A172 (cell line): Measurements from ENCODE around the gene SH3BP2. TPM values are rescaled to one million over a fixed set of nuclear protein-coding genes. Genes with fewer than 3 reads are reported as not detected.

ENCODE experiments used
- DNase-seq: peaks from one replicate; pipeline ENCODE4 v3.0.0-alpha.2; 2015; ENCODE audit warnings: low spot score
- total RNA-seq: library from RNA; depleted of rRNA; stranded (reverse); fragments of >200 nt; shearing (Covaris generic); gene quantifications from 2 replicates; pipeline ENCODE4 v1.2.3, GENCODE V29; 2014

The SH3BP2 gene
- total RNA-seq, 1 experiment from 2014 or later = 37.4 TPM

DNA sequence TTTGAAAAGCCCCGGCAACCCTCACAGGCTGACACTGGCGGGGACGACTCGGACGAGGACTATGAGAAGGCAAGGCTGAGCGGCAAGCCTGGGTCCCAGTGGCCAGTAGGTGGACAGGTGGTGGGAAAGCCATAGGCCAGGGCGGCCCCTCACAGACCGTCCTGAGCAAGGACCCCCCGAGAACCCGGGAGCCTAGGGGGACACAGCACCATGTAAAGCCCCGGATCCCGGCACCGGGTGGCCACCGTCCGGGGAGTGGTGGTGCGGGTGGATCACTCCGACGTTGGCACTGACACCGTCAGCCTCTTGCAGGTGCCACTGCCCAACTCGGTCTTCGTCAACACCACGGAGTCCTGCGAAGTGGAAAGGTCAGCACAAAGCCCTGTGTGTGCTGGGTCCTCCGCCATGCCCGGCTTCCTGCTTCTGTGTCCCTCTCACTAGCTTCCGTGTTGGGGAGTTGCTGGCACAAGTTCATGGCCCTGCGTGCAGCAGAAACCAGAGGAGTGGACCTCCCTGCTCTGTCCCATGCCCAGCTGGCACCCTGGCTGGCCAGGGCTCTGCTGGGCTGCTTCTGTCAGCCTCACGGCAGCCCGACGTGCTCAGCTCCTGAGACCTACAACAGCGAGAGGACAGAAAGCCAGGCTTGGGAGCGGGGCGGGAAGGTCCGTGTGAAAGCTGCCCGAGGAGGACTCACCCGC, 38.9 kb downstream of the SH3BP2 start:
- no peak for DNase-seq

DNA sequence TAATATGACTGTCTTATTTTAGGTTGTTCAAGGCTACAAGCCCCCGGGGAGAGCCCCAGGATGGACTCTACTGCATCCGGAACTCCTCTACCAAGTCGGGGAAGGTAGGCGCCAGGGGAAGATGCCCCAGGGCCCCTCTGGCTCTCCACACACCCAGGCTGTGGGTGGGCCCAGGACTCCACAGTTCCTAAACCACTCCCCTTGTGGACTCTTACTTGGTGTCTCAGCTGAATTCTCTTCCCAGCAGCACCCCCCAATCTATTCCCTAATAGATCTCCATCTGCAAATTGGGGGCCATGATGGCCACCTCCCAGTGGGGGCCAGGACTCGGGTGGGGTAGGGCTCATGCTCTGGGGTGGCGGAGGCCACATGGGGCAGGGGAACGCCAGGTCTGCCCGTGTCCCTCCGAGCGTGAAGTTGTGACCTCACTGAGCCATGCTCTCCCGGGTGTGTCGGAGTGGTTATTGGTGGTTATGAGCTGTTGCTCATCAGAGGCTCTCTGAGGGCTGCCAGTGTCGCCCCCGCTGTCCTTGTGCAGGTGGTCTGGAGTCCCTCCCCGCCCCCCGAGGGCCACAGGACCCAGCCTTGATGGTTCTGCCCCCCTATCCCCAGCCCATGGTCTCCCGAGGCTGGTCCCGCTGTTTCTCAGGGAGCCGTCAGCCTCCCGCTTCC, 39.6 kb downstream of the SH3BP2 start:
- DNase-seq = no peak

DNA sequence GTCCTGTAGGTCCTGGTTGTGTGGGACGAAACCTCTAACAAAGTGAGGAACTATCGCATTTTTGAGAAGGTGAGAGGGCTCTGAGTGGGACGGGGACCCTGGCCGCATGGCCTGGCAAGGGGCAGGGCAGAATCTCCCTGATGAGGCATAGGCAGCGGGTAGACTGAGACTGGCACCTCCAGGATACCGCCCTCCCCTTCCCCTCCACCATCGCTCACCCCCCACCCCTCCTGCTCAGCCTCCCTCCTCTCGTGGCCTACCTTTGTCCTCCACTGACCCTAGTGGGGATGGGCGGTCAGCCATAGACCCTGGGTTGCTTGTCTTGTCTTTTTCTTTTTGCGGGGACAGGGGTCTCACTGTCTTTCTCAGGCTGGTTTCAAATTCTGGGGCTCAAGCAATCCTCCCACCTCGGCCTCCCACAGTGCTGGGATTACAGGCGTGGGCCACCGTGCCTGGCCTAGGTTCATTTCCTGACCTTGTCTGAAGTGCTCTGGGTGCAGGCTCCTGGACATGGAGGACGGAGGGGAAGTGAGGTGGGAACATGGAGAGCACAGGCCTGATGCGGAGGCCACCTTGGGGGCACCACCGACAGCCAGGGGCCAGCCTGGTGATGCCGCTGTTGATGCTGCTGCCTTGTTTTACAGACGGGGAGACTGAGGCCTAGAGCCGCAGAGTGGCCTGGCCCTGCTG, 40.2 kb downstream of the SH3BP2 start:
- DNase-seq = no peak

DNA sequence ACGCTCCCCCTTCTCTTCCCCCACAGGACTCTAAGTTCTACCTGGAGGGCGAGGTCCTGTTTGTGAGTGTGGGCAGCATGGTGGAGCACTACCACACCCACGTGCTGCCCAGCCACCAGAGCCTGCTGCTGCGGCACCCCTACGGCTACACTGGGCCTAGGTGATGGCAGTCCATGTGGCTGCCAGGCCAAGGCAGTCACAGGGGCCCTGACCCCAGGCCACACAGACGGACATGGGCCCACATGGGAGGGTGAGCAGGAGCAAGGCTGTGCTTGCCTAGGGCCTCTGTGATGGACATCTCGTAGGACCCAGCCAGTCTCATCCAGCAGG, 40.8 kb downstream of the SH3BP2 start:
- no peak for DNase-seq

DNA sequence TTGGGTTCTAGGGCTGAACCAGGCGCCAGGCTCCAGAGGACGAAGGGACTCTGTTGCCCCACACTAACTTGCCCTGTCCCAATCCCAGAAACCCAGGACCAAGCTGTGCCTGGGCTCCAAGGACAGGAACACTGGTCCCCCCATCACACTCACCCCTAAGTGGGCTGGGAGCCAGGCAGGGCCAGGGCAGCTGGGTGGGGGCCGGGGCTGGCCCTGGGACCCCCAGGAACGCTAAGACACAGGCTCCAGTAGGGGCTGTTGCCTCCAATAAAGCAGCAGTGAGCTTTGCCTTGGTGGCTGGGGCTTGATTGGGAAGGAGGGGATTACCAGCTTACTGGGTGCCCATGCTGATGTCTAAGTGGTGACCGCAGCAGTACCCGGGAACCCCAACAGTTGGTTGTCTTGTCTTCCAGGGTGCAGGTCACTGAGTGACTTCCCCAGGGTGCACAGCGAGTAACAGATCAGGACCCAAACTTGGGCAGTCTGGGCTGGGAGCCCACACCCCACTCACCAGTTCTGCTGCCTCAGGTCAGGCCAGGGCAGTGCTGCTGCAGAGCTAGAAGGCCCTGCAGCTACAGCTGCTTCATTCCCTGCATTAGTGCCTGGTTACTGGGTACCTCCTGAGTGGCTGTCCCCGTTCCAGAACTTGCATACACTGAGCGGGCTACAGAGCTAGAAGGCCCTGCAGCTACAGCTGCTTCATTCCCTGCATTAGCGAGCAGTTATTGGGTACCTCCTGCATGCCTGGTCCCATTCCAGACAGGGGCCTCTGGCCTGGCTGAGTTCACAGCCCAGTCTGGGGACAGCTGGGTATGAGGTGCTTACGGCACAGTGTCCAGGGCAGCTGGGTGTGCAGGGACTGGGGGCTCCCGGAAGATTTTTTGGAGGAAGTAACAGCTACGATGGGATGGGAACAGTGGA, 41.4 kb downstream of the SH3BP2 start:
- no peak for DNase-seq

DNA sequence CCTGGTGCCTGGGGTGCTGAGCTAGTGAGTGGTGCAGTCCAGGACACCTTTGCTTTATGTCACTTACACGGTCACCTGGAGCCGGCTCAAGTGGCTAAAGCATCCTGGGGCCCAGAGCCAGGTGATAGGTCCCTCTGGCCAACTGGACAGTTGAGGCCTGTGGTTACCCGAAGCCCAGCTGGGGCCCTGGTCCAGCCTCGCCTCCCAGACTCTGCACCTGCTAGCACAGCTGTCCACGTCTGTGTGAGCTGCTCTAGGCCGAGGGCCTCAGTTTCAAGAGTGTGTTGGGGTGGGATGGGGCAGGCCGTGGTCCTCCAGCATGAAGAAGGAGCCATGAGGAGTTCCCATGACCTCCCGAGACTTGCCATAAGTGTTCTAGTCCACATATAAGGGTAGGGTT, 43.1 kb downstream of the SH3BP2 start:
- no peak for DNase-seq

DNA sequence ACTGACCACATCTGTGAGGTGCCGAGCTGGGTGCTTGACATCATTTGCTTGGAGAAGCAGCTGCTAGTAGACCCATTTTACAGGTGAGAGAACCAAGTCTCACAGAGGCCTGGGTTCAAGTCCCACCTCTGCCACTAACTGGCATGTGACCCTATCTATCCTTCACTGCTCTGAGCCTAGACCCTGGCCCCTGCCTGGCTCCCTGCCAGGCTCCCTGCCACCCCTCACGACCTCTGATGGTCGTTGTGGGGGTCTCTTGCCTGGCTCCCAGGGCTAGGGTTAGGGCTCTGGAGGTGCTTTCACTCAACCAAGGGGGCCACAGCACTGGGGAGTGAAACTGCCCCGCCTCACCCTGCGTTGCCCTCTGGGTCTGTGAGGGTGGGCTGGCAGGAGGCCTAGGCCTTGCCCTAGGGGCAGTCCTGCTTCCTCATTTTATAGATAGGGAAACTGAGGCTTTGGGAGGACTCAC, 43.5 kb downstream of the SH3BP2 start:
- DNase-seq = no peak

DNA sequence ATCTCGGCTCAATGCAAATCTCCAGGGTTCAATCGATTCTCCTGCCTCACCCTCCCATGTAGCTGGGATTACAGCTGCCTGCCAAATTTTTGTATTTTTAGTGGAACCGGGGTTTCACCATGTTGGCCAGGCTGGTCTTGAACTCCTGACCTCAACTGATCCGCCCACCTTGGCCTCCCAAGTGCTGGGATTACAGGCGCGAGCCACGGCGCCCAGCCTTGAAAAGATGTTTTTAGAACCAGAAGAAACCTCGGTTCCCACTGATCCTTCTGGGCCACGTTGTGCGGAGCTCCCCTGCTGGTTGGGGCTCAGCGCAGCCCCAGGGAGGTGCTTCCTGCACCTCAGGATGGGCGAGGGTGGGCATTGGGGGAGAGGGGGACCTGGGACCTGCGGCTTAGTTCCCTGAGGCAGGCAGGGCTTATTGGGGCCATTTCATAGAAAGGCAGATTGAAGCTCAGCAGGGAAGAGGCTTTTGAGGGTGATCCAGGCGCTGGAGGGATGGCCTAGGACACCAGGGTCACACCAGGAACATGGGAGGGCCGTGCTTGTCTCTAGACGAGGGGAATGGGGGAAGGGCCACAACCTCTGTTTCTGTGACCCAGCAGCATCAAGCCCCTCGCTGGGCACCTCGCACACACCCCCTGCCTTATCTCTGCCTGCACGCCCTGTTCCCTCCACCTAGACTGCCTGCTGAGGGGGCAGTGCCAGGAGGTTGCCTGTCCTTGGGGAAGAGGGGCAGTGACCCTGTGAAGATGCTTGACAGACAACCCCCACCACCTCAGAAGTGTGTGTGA, 44.4 kb downstream of the SH3BP2 start:
- DNase-seq = no peak

DNA sequence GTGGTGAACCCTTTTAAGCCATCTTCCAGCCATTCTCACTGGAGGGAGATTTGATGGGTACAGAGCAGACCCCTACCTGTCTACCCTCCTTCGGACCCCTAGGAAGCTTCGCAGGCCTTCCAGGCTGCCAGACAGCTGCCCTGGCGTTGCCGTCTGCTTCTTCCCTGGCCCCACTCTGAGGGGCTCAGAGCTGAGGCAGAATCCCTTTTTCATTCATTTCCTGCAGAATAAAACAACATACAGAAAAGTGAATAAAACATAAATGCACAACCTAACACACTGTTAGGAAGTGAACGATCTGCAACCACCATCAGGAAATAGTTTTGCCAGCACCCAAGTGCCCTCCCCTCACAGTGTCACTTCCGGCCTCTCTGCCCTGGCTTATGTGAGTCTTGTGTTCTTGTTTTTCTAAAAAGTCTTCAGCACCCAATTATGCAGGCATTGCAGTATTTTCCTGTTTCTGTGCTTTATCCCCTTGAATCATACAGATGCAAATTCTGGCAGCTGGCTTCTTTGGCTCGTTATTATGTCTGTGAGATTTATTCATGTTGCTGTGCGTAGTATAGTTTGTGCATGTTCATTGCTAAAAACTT, 45.1 kb downstream of the SH3BP2 start:
- no peak for DNase-seq

DNA sequence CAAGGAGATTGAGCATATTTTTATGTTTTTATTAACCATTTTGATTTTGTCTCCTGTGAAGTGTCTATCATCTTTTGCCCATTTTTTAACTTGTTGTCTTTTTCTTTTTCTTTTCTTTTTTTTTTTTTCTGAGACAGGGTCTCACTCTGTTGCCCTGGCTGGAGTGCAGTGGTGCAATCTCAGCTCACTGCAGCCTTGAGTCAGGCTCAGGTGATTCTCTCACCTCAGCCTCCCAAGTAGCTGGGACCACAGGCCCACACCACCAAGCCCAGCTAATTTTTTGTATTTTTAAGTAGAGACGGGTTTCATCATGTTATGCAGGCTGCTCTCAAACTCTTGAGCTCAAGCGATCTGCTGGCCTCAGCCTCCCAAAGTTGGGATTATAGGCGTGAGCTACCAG, 46.2 kb downstream of the SH3BP2 start:
- DNase-seq = no peak

DNA sequence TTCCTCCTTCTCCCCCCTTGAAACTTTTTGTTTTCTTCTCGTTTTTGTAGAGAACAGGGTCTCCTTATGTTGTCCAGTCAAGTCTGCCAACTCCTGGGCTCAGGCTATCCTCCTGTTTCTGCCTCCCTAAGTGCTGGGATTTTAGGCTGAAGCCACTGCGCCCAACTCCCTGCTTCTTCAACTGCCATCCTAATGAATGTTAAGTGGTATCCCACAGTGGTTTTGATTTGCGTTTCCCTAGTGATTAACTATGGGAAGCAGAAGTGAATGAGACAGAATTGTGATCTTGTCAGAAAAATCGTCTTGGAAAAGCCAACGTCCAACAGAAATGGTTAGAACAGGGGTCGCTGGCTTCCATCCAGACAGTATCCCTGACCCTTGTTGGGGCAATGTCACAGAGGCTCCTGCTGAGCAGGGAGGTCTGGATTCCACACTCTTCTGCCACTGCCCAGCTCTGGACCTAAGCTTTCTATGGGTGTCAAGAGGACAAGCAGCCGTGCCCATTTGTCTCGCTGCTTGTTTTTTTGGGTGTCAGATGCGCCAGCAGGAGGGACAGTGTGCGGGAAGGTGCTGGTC, 49.9 kb downstream of the SH3BP2 start:
- DNase-seq = peak; percentile 19

DNA sequence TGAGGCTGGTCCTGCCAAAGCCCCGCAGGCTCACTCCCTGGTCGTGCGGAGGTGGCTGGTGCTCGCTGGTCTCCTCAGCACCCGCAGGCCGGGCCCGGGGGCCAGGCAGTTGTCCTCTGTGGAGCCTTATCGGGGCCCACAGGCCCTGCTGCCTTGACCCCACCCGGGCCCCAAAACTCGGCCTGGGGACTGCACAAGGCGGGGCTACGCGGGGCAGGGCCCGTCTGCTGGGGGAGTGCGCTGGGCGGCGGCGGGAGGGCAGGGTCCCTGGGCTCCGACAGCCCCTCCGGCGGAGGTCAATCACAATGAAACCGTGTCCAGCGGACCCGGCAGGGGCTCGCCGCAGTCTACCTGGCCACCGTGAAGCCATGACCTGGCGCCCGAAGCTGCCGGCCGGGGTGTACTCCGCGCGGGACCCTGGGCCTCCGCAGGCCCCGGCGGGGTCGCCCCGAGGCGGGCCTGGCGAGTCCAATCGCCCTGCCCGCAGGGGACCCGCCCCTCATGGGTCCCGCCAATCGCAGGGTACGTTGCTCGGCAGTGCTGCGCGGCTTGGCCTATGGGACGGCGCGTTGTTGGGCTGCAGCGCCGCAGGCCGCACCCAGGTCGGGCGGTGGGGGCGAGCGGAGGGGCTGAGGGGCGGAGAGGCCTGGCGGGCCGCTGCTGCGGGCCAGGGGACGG, 50.5 kb downstream of the SH3BP2 start, which contains the start of gene ADD1:
Gene ADD1, plus strand, starts transcription at position 582 of the 678 bp plus-strand sequence. CDS start 32,072 bp downstream, outside the sequence.
- DNase-seq = peak; percentile 71

DNA sequence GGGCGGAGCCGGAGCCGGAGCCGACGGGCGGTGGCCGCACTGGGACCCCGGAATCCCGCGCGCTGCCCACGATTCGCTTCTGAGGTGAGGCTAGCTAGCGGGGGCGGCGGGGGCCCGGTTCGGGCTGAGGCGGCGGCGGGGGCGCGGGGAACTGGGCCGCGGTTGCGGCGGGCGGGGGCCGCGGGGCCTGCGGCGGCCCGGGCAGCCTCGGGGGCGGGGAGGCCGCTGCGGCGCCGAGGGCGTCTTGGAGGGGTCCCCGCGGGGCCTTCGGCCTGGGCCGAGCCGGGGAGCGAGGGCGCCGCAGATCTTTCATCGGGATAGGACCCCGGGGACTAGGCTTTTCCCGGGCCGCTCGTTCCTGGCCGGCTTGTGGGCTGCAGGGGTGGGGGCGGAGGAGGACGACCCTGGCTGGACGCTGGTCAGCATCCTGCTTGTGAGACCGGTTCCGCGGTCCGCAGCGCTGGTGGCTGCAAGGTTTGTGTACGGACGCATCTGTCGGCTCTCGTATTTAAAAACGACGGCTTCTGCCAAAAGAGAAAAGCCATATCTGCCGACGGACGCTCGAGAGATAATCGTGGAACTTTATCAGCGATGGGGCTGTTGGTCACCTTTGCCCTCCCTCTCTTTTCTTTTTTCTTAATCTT, 51.2 kb downstream of the SH3BP2 start:
- no peak for DNase-seq

DNA sequence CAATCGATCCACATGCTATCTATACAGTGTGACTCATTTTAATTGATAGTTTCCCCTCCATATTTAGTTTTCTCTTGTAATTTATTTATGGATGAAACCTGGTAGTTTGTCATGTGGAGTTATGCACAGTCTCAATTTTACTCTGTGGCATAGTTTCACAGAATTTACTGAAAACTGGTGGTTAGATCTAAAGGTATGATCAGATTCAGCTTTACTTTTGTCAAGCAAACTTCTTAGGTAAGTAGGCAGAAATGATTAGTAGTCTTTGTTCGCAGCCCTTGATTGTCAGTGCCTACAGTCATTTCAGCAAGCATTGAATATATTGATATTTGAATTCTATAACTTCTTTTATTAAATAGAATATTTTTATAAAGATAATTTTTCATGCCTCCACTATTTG, 53.3 kb downstream of the SH3BP2 start:
- DNase-seq = no peak

DNA sequence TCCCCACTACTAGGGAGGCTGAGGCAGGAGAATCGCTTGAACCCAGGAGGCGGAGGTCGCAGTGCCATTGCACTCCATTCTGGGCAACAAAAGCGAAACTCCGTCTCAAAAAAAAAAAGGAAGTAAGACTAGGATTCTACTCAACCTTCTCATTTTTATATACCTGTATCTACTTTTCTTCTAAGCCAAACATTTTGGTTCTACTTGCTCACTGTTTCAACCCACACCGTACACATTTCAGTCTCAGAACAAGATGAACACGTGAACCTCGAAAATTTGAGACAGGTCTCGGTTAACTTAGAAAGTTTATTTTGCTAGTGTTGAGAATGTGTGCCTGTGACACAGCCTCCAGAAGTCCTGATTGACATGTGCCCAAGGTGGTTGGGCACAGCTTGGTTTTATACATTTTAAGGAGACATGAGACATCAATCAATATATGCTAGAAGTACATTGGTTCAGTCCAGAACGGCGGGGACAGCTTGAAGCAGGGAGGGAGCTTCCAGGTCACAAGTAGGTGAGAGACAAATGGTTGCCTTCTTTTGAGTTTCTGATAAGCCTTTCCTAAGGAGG, 54.5 kb downstream of the SH3BP2 start:
- DNase-seq = no peak

DNA sequence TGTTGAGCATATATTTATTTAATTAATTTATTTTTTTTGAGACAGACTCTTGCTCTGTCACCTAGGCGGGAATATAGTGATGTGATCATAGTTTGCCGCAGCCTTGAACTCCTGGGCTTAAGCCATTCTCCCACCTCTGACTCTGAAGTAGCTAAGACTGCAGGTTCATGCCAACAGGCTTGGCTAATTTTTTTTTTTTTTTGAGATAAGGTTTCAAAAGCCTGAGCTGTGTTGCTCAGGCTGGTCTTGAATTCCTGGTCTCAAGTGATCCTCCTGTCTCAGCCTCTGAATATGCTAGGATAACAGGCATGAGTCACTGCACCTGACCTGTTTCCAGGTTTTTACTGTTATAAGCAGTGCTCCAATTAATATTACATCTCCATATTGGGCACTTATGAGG, 55.6 kb downstream of the SH3BP2 start:
- DNase-seq = no peak

DNA sequence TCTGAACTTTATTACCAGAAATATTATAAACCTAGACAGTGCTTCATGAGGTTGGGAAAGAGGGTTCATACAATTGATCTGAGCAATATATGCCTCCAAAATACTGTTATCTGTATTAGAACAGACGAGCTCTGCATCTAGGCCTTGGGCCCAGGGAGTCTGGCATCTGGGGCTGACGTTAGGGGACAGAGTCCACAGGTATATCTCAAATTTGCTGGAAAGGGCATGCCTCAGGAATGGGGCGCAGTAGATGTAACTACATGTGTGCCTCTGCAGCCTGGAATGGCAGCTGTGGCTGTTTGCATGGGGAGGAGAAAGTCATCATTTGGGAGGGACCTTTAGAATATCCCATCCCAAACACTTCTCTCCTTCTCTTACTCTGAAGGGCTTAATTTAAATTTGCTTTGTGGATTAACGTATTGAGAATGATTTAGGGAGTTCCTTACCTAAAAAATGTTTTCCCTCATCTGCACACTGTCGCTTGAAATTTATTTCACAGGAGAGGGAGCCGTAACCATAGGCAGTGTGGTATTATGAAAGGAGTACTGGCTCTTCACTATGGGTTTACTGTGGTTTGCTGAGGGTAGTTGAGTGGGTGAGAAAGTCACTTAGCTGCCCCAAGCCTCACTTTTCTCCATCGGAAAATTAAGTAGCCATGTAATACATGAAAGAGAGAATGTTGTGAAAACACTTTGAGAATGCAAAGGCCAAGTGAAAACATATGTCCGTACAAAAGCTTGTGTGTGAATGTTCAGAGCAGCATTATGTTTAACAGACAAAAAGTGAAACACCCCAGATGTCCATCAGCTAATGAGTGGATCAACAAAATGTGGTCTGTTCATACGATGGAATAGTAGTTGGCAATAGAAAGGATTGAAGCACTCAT, 56.6 kb downstream of the SH3BP2 start:
- DNase-seq = no peak
